ENCODE results near the gene SNRNP40.

- TF ChIP-seq POLR2AphosphoS5 (IDR thresholded peaks at IDR 0.05; ENCODE audit: low read depth, low read length) (no peak), POLR2A (IDR thresholded peaks at IDR 0.05; ENCODE audit: low read depth, low read length) (no peak), TAF1 (IDR thresholded peaks at IDR 0.05; ENCODE audit: borderline replicate concordance, low read depth, low read length) (no peak)
Observed at GRCh38 chr1:31310198-31310597, 13.6 kb upstream of the SNRNP40 start.

All from GM12892 (cell line).